OCI-LY7 (cell line): ENCODE data around the gene KCNAB2.

Experiments used
- CTCF ChIP-seq: fragments of 200-600 bp; sonication (generic); conservative IDR thresholded peaks from 2 replicates; pipeline ENCODE4 v1.5.1; 2014; ENCODE audit warnings: mild to moderate bottlenecking, antibody characterized with exemption, low read length, moderate library complexity, mixed read lengths
- EZH2phosphoT487 ChIP-seq: fragments of 200-600 bp; sonication (generic); IDR thresholded peaks from 2 replicates; pipeline ENCODE4 v1.6.1; 2018; ENCODE audit warnings: low read depth, borderline replicate concordance, mild to moderate bottlenecking, mixed run types, antibody characterized with exemption, low read length, moderate library complexity, mixed read lengths

GRCh38 chr1:6054596-6054995, 8.9 kb downstream of the KCNAB2 start:
- TF ChIP-seq CTCF (no peak), EZH2phosphoT487 (no peak)
